Esophagus squamous epithelium (tissue), 5 donors: ENCODE measurements around the gene NUP210L. TPM values are rescaled to one million over a fixed set of nuclear protein-coding genes. Genes with fewer than 3 reads are reported as not detected.

Experiments used
- DNase-seq: peaks from one replicate; lab custom pipeline; 2025; lab: John Stamatoyannopoulos, UW
- H3K27ac ChIP-seq, 4 donors: fragments of 200-600 bp; sonication (generic); one replicate each; pipeline ENCODE4 v1.5.1; 2016 to 2019; ENCODE audit warnings: mild to moderate bottlenecking in 1 of 4
- H3K27me3 ChIP-seq, 4 donors: fragments of 200-600 bp; sonication (generic); 1 replicate in 3 of 4; 2 replicates in 1 of 4; pipeline versions ENCODE4 v1.5.1 to v1.6.0; 2017 to 2021; ENCODE audit warnings: antibody characterized with exemption in 1 of 4
- H3K36me3 ChIP-seq, 3 donors: fragments of 200-600 bp; sonication (generic); one replicate each; pipeline ENCODE4 v1.5.1; 2016 to 2019
- H3K4me1 ChIP-seq, 3 donors: fragments of 200-600 bp; sonication (generic); one replicate each; pipeline ENCODE4 v1.5.1; 2017 to 2019
- H3K4me3 ChIP-seq, 4 donors: fragments of 200-600 bp; sonication (generic); 1 replicate in 3 of 4; 2 replicates in 1 of 4; pipeline ENCODE4 v1.5.1; 2016 to 2019; ENCODE audit warnings: mild to moderate bottlenecking in 2 of 4, moderate library complexity in 1 of 4
- H3K9me3 ChIP-seq, 3 donors: fragments of 200-600 bp; sonication (generic); one replicate each; pipeline ENCODE4 v1.5.1; 2016 to 2019
- POLR2A ChIP-seq, 4 donors: fragments of 450-650 bp; IDR thresholded peaks; one replicate each; pipeline ENCODE4 v1.6.1; 2017; ENCODE audit warnings: antibody characterized with exemption in 4 of 4, mild to moderate bottlenecking in 4 of 4, moderate library complexity in 3 of 4
- WGBS, 2 donors: methylation state at CpG; one replicate each; pipeline ENCODE4 v1.1.5; 2018; 5-methylcytosine and 5-hydroxymethylcytosine counted together
- intact Hi-C: fragments of 100-400 bp; cut with DNase I; formaldehyde crosslinking; loops from one replicate; pipeline ENCODE4 v1.15.0; 2022
- total RNA-seq, 4 donors: library from RNA; depleted of rRNA; stranded (reverse); fragments of >200 nt; gene quantifications; one replicate each; pipeline ENCODE4 v1.1.0, GENCODE V29; 2016
- TF ChIP-seq, protein P1 (sequence below), 6 experiments: fragments of 450-650 bp in 4 of 6; fragments of 200-600 bp in 2 of 6; sonication (generic) in 2 of 6; IDR thresholded peaks; one replicate each; pipeline ENCODE4 v1.5.1; 2016 to 2019; ENCODE audit warnings: antibody characterized with exemption in 6 of 6, mild to moderate bottlenecking in 4 of 6, moderate library complexity in 4 of 6
- donor health status: DM: yes; HTN: yes; CAD: no.

NUP210L gene
- total RNA-seq, 4 donors from 2014 or later, result 0.09 to 0.19 TPM; not detected in 2

DNA sequence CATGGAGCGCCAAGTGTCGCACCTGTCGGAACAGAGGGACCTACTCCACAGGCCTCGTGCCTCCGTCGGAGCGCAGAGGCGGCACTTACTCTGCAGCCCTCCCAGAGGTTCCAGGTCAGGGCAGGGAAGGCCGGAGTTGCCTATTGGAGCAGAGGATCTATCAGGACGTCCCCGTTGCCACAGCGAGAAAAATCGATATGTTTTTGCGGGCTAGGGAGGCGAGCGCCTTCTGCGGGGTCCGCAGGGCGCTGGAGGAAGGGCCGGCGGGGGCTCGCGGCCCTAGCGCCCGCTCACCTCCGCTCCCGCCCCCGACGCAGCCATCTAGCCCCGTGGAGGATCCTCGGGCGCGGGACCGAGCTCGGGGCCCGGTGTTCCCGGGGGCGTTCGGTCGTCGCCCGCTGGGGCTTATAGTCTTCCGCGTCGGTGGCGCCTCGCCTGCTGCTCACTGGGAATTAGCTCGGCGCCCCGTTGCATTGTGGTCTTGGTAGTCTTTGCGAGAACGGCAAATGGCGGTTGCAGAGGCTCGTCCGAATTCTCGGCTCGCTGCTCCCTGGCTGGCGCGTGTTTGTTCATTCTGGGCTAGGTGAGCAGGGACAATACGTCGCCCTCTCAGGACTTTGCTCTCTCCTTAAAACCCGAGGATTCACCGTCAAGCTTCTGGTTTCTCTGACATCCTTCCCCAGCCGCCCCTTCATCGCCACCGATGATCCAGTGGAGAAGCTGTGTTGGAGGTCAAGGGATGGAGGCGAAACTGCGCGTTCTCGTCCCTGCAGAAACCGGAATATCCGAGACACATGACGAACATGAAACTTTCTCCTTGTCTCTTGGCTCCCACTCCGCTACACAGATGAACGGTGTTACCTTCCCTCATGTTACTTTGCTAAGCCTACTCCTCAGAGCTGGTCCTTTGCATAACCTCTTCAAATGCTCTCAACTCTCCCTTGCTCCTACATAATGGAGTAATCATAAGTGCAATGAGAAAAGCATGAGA lies 177.3 kb downstream of the NUP210L start, which contains the start of gene JTB:
JTB (minus strand) TSS at position 425 of the 991 bp plus-strand sequence; CDS start at position 3, 422 bp downstream.
- 0 to 1% methylated on average over 12 to 20 of the region's 75 CpGs for WGBS, 2 donors
- intact Hi-C loops, result no loop called here

DNA sequence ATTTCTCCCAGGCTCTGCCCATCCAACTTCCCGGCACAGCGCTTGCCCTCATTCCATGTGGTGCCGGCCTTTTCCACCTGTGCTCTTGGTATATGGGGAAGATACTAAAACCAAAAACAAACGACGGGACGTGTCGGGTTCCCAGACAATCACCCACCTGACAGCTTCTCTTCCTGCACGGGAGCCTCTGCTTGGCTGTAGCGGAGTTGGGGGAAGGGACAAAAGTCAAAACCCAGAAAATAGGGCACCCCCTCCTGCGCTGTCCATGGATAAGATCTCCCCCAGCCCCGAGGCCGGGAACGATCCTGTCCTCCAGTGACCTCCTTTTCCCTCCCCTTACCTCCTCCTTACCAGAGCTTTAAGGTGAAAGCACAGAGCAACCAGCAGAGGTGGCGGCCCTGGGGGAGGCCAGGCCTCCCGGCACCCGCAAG lies 178.0 kb downstream of the NUP210L start:
- DNase-seq, result no peak
- H3K4me3 ChIP-seq, result peak overlapping the region; percentile 84 to 90 (median 88)
- WGBS, 2 donors, result 0% methylated on average over 6 to 15 of the region's 16 CpGs
- intact Hi-C loops, result no loop called here
- TF ChIP-seq, protein P1, sequence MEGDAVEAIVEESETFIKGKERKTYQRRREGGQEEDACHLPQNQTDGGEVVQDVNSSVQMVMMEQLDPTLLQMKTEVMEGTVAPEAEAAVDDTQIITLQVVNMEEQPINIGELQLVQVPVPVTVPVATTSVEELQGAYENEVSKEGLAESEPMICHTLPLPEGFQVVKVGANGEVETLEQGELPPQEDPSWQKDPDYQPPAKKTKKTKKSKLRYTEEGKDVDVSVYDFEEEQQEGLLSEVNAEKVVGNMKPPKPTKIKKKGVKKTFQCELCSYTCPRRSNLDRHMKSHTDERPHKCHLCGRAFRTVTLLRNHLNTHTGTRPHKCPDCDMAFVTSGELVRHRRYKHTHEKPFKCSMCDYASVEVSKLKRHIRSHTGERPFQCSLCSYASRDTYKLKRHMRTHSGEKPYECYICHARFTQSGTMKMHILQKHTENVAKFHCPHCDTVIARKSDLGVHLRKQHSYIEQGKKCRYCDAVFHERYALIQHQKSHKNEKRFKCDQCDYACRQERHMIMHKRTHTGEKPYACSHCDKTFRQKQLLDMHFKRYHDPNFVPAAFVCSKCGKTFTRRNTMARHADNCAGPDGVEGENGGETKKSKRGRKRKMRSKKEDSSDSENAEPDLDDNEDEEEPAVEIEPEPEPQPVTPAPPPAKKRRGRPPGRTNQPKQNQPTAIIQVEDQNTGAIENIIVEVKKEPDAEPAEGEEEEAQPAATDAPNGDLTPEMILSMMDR (IDR thresholded peaks at IDR 0.05), result no peak
- no peak for TF ChIP-seq POLR2A (IDR thresholded peaks at IDR 0.05)
- peaks cover 0 to 32% (median 19%) of the 10 kb centered on the region in 3 donors for H3K4me1 ChIP-seq
- peaks cover 8 to 67% (median 17%) of the 10 kb centered on the region in 3 donors for H3K36me3 ChIP-seq
- H3K27me3 ChIP-seq, result no peaks in the 10 kb centered on the region
- no peaks in the 10 kb centered on the region for H3K9me3 ChIP-seq
- peak overlapping the region; percentile 90 to 94 (median 94) for H3K27ac ChIP-seq

More for the DNA sequence above, 177.3 kb downstream of the NUP210L start, which contains the start of gene JTB:
- Histone ChIP-seq H3K4me3 (peak within 1 kb of the TSS; percentile 84 to 90 (median 88)), H3K36me3 (peaks cover 8 to 72% (median 20%) of the 10 kb centered on the region in 3 donors), H3K27me3 (no peaks in the 10 kb centered on the region), H3K27ac (peak within 1 kb of the TSS; percentile 90 to 94 (median 94)), H3K9me3 (no peaks in the 10 kb centered on the region), H3K4me1 (peaks cover 0 to 32% (median 19%) of the 10 kb centered on the region in 3 donors)
- peak in 3 of 4 donors; percentile 69 to 95 (median 84) for TF ChIP-seq POLR2A (IDR thresholded peaks at IDR 0.05)
- TF ChIP-seq, protein P1 (IDR thresholded peaks at IDR 0.05), result peak in 1 of 6 experiments; percentile 6
- DNase-seq, result peak; percentile 66

DNA sequence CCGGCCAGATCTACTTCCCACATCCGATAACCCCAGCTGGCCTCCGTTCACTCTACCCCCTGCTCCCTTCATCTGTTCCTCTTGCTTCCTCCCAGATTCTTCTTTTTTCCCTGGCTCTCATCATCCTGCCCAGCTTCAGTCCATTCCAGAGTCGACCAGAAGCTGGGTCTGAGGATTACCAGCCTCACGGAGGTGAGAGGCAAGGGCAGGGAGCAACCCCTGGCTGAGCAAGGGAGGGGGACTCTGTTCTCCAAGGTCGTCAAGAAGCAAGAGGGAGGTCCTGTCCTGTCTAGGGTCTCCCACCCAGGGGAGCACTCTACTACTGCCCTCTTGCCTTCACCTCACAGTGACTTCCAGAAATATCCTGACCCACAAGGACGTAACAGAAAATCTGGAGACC lies 181.3 kb downstream of the NUP210L start:
- Histone ChIP-seq H3K36me3 (peaks cover 8 to 40% (median 14%) of the 10 kb centered on the region in 3 donors), H3K4me3 (no peak overlapping the region), H3K27ac (no peak overlapping the region), H3K9me3 (no peaks in the 10 kb centered on the region), H3K27me3 (no peaks in the 10 kb centered on the region), H3K4me1 (peaks cover 0 to 31% (median 23%) of the 10 kb centered on the region in 3 donors)
- intact Hi-C loops, result no loop called here
- DNase-seq, result no peak
- TF ChIP-seq, protein P1 (IDR thresholded peaks at IDR 0.05), result no peak
- TF ChIP-seq POLR2A (IDR thresholded peaks at IDR 0.05), result no peak
- WGBS, 2 donors, result 73 to 78% methylated on average over 6 to 7 of the region's 7 CpGs

DNA sequence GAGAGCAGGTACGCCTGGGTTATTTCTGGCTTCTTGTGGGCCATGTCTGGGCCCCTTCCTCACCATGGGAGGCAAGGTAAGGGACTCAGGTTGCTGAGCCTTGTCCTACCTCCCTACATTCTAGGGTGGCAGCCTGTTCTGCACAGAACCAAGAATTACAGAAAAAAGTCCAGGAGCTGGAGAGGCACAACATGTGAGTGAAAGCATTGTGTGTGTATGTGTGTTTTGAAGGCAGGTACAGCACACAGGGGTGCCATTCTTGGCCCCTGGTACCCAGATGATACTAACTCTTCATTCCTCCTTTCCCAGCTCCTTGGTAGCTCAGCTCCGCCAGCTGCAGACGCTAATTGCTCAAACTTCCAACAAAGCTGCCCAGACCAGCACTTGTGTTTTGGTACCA lies 181.8 kb downstream of the NUP210L start:
- no peak for DNase-seq

More for the DNA sequence above, 181.8 kb downstream of the NUP210L start:
- no peak overlapping the region for H3K4me3 ChIP-seq
- peaks cover 0 to 31% (median 23%) of the 10 kb centered on the region in 3 donors for H3K4me1 ChIP-seq
- WGBS, 2 donors, result 92 to 93% methylated on average over 3 of the region's 3 CpGs
- H3K27me3 ChIP-seq, result no peaks in the 10 kb centered on the region
- TF ChIP-seq, protein P1 (IDR thresholded peaks at IDR 0.05), result no peak
- no peak for TF ChIP-seq POLR2A (IDR thresholded peaks at IDR 0.05)
- H3K36me3 ChIP-seq, result peaks cover 8 to 40% (median 14%) of the 10 kb centered on the region in 3 donors
- H3K9me3 ChIP-seq, result no peaks in the 10 kb centered on the region
- H3K27ac ChIP-seq, result no peak overlapping the region
- intact Hi-C loops, result no loop called here
